HepG2 (cell line): Measurements from ENCODE around the gene ZFAND2B. TPM values are rescaled to one million over a fixed set of nuclear protein-coding genes. Genes with fewer than 3 reads are reported as not detected.

ENCODE experiments used
- ARID2 ChIP-seq: sonication (generic); formaldehyde crosslinking; IDR thresholded peaks from 2 replicates; pipeline ENCODE4 v1.8.1; 2022; ENCODE audit warnings: mild to moderate bottlenecking, missing genetic modification reagents, borderline replicate concordance
- ATF2 ChIP-seq: sonication (generic); formaldehyde crosslinking; IDR thresholded peaks from 2 replicates; pipeline ENCODE4 v1.4.0; 2020; ENCODE audit warnings: missing genetic modification reagents
- CENPBD1 ChIP-seq: sonication (generic); formaldehyde crosslinking; IDR thresholded peaks from 2 replicates; pipeline ENCODE4 v1.8.0; 2022; ENCODE audit warnings: missing genetic modification reagents, low read depth, mild to moderate bottlenecking, borderline replicate concordance
- CERS6 ChIP-seq: sonication (generic); formaldehyde crosslinking; IDR thresholded peaks from 2 replicates; pipeline ENCODE4 v1.5.0; 2020; ENCODE audit warnings: missing genetic modification reagents
- CHD4 ChIP-seq: fragments of 200-600 bp; sonication (generic); IDR thresholded peaks from 2 replicates; pipeline ENCODE4 v1.7.0; 2017; ENCODE audit warnings: mild to moderate bottlenecking, low read length, borderline replicate concordance
- CREM ChIP-seq, 2 experiments: sonication (generic) in 1 of 2; formaldehyde crosslinking in 1 of 2; IDR thresholded peaks; 2 replicates each; pipeline versions ENCODE4 v1.4.0 to v1.6.1; 2016 to 2020; ENCODE audit warnings: antibody characterized with exemption in 1 of 2, mild to moderate bottlenecking in 1 of 2, missing genetic modification reagents in 1 of 2
- CSRNP1 ChIP-seq: sonication (generic); formaldehyde crosslinking; IDR thresholded peaks from 2 replicates; pipeline ENCODE4 v1.8.1; 2023; ENCODE audit warnings: mild to moderate bottlenecking, missing genetic modification reagents
- GABPA ChIP-seq, 2 experiments: IDR thresholded peaks; 2 replicates each; pipeline ENCODE4 v1.6.1; 2011 to 2016; ENCODE audit warnings: low read depth in 2 of 2, low read length in 1 of 2, missing biosample characterization in 1 of 2, missing genetic modification characterization in 1 of 2
- KDM5A ChIP-seq: fragments of 200-600 bp; sonication (generic); IDR thresholded peaks from 2 replicates; pipeline ENCODE4 v1.7.0; 2018; ENCODE audit warnings: antibody characterized with exemption, mild to moderate bottlenecking, low read length, borderline replicate concordance
- MEIS1 ChIP-seq: sonication (generic); formaldehyde crosslinking; IDR thresholded peaks from 2 replicates; pipeline ENCODE4 v1.9.0; 2021; ENCODE audit warnings: mild to moderate bottlenecking, missing genetic modification reagents, moderate library complexity, borderline replicate concordance
- NCOR1 ChIP-seq: fragments of 200-600 bp; sonication (generic); IDR thresholded peaks from 2 replicates; pipeline ENCODE4 v1.7.0; 2017; ENCODE audit warnings: antibody characterized with exemption, low read length, borderline replicate concordance
- ONECUT2 ChIP-seq: sonication (generic); formaldehyde crosslinking; IDR thresholded peaks from 2 replicates; pipeline ENCODE4 v1.4.0; 2020; ENCODE audit warnings: missing genetic modification reagents
- REPIN1 ChIP-seq: sonication (generic); formaldehyde crosslinking; IDR thresholded peaks from 2 replicates; pipeline ENCODE4 v1.8.0; 2022; ENCODE audit warnings: missing genetic modification reagents, low read depth, mild to moderate bottlenecking, borderline replicate concordance
- SIN3A ChIP-seq: IDR thresholded peaks from 2 replicates; pipeline ENCODE4 v1.6.1; 2011; ENCODE audit warnings: low read depth, mild to moderate bottlenecking, control low read depth, low read length, borderline replicate concordance
- SKIL ChIP-seq: sonication (generic); formaldehyde crosslinking; IDR thresholded peaks from 2 replicates; pipeline ENCODE4 v1.8.0; 2022; ENCODE audit warnings: missing genetic modification reagents, mild to moderate bottlenecking, moderate library complexity, borderline replicate concordance
- SMC3 ChIP-seq: IDR thresholded peaks from 2 replicates; pipeline ENCODE4 v1.6.1; 2011; ENCODE audit warnings: low read length, improper control_type of control experiment
- ZBTB1 ChIP-seq: sonication (generic); formaldehyde crosslinking; IDR thresholded peaks from 2 replicates; pipeline ENCODE4 v1.4.0; 2020; ENCODE audit warnings: missing genetic modification reagents, borderline replicate concordance
- ZNF143 ChIP-seq: sonication (generic); formaldehyde crosslinking; IDR thresholded peaks from 2 replicates; pipeline ENCODE4 v1.4.0; 2020; ENCODE audit warnings: missing genetic modification reagents
- ZNF329 ChIP-seq: sonication (generic); formaldehyde crosslinking; IDR thresholded peaks from 2 replicates; pipeline ENCODE4 v1.9.0; 2021; ENCODE audit warnings: low read depth, mild to moderate bottlenecking, missing genetic modification reagents
- ZNF607 ChIP-seq: sonication (generic); formaldehyde crosslinking; IDR thresholded peaks from 2 replicates; pipeline ENCODE4 v1.5.1; 2020; ENCODE audit warnings: missing genetic modification reagents, mild to moderate bottlenecking, borderline replicate concordance
- ZSCAN29 ChIP-seq: sonication (generic); formaldehyde crosslinking; conservative IDR thresholded peaks from 2 replicates; pipeline ENCODE4 v1.4.0; 2020; ENCODE audit warnings: mild to moderate bottlenecking, missing genetic modification reagents
- polyA plus RNA-seq, 8 experiments: library from polyadenylated mRNA; depleted of rRNA in 3 of 8; stranded (reverse) in 7 of 8; unstranded in 1 of 8; fragments of >200 nt; fragmentation: Illumina TruSeq in 4 of 8; extraction: Trizol in 4 of 8; gene quantifications; 2 replicates each; pipeline versions ENCODE4 v1.2.1 to v1.2.3, GENCODE V29; 2011 to 2016; ENCODE audit warnings: low read depth in 4 of 8, missing spikeins in 1 of 8, mixed read lengths in 1 of 8; ENCODE audit not compliant: insufficient read depth in 1 of 8
- total RNA-seq, 5 experiments: library from RNA; depleted of rRNA; stranded (reverse); fragments of >200 nt; fragmentation: Illumina TruSeq; extraction: Trizol; gene quantifications; 2 replicates each; pipeline ENCODE4 v1.2.3, GENCODE V29; 2016; ENCODE audit warnings: low read depth in 1 of 5

The ZFAND2B gene
- total and polyA plus RNA-seq, 2 of the 13 experiments (the other 11 are each of a cell fraction or from before 2014, with no cell fraction given) = 53.3 to 115 TPM

GRCh38 chr2:219177552-219178376 lies 28.8 kb upstream of the ZFAND2B start, which contains the start of gene RETREG2 (continued):
- TF ChIP-seq CERS6 (no peak), CHD4 (no peak), ZBTB1 (no peak), SMC3 (no peak), ATF2 (peak; percentile 73), SKIL (CRISPR knock-in tag) (peak; percentile 47; the same call in 1 of the 2 replicates), ZNF329 (CRISPR knock-in tag) (peak; percentile 63), NCOR1 (no peak; the same call in 1 of the 2 replicates), MEIS1 (0 out of 2 replicates have a peak, but pooled peaks have one; percentile 70), CSRNP1 (CRISPR knock-in tag) (peak; percentile 23), ARID2 (CRISPR knock-in tag) (no peak; the same call in 1 of the 2 replicates), ZNF607 (CRISPR knock-in tag) (peak; percentile 41; the same call in 1 of the 2 replicates), KDM5A (peak; percentile 68; the same call in 1 of the 2 replicates), GABPA (IDR thresholded peaks at IDR 0.05; ENCODE audit: low read depth, low read length) (no peak), GABPA (CRISPR knock-in tag; IDR thresholded peaks at IDR 0.05; ENCODE audit: low read depth) (peak; percentile 82), SIN3A (peak; percentile 94; the same call in 1 of the 2 replicates), ZSCAN29 (CRISPR knock-in tag) (0 out of 2 replicates have a peak, but pooled peaks have one; percentile 77), CENPBD1 (no peak), ONECUT2 (CRISPR knock-in tag) (no peak), REPIN1 (0 out of 2 replicates have a peak, but pooled peaks have one; percentile 37), CREM (IDR thresholded peaks at IDR 0.05) (no peak; the same call in 1 of the 2 replicates), CREM (CRISPR knock-in tag; IDR thresholded peaks at IDR 0.05) (no peak), ZNF143 (CRISPR knock-in tag) (peak; percentile 35; the same call in 1 of the 2 replicates)
